Fibroblast of skin of right quadriceps (primary cell): Measurements from ENCODE around the gene IL31.

ENCODE experiments used
- DNase-seq: peaks from one replicate; pipeline ENCODE4 v3.0.0-alpha.2; 2013

Gene IL31

DNA sequence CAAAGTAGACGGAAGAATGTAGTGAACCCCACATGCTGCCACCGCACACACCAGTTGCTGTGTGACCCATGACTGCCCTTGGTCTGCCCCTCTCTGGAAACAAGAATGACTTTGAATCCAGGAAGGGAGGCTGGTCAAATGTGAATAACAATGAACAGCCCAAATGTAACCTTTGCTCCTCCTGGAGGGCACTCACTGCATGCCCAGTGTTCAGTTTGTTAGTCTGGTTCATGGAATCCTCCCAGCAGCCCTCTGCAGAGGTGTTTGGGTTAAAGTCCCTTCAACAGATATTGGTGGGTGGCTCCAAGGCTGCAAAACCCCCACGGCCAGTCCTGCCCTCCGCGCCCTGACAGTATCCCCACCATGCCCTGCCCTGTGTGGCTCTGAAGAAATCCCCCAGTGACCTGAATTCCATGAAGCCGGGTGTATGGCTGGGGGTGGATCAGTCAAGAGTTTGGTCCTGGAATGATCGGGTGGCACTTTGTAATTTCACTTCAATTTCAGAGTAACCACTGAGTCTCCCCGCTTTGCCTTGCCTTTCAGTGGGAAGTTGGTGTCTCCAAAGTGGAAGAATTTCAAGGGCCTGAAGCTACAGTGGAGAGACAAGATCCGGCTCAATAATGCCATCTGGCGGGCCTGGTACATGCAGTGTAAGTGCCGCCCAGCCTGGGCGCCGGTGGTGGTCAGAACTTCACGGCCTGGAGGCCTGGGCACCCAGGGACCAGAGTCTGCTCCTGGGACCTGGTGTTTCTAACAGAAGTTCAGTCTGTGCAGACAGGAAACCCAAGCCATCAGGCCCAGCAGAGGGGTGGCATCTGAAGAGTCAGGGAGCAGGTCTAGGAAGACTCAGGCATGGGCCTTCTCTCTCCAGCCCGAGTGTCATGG, 47.1 kb downstream of the IL31 start:
- DNase-seq = no peak

DNA sequence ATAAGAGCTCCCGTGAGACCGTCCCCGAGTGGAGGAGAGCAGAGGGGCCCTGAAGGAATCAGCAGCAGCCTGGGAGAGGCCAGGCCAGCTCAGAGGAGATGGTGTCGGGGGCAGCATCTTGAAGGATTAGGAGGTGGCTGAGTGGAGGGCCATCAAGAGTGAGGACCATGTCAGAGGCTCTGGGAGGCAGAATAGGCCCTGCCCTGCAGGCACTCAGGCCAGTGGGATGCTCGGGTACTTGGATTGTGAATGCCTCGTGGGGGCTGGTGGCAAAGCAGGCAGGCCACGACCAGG, 47.7 kb downstream of the IL31 start:
- DNase-seq = no peak

DNA sequence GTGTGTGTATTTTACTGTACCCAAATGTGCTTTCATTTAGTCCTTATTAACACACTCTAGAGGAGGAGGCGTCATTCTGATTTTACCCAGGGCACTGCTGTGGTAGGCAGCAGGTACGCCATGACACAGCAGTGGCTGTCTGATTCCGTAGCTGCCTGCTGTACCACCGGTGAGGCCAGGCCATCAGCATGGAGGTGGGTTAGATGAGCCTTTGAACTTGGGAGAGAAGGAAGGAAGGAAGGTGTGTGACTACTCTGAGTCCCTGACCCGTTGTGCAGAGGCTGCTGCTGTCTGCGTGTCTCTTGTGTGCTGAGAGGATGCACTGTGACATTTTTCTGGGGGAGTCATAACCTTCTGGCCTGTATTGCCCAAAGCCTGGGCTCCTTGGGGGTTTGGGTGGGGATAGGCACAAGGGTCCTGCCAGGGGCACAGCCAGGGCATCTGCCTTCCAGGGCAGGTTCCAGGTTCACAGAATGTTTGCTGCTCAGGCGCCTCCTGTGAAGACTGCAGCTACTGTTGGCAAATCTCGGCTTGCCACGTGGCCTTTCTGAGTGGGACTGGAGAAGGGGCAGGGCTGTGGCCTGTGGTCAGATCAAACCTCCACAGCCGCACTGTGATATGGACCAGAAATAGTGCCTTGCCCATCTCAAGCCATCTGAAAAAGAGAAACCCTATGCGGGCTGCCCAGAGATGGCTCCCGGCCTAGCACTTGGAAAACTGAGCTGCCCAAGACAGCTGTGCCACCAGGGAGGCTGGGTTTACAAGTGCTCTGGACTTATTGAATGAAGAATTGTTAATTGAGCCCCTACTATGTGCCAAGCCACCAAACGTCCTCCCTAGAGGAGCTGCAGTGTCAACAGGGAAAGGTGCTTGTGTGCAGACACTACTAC, 48.3 kb downstream of the IL31 start:
- DNase-seq = no peak

DNA sequence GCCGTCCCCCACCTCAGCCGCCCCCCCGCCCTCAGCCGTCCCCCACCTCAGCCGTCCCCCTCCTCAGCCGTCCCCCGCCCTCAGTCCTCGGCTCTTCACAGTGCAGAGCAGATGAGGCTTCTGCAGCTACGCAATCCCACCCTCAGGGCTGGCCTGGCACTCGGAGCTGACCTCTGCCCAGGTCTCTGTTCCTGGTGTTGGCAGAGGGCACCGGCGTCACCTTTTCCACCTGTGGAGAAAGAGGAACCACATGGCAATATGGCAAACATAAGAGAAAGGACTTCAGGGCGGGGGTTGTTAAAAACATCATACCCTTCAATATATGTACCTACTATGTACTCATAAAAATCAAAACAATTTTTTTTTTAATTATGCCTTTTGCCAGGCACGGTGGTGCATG, 49.7 kb downstream of the IL31 start:
- no peak for DNase-seq

DNA sequence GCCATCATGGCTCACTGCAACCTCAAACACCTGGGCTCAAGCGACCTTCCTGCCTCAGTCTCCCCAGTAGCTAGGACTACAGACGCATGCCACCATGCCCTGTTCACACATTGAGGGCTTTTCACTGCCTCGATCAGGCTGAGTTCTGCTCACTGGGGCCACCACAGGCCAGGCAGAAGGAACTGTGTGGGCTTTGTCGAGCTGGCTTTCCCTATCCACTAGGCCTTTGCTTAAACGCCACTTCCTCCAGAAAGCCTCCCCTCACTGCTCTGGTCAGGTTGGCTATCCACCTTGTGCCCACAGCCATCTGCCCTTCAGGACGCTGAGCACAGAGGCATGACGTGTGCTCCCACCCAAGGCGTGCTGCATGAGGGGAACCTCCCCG, 50.3 kb downstream of the IL31 start:
- DNase-seq = no peak

- peak; percentile 66 for DNase-seq
These were observed 50.8 kb downstream of the IL31 start for GRCh38 chr12:122123051-122123760.
